MCF 10A (cell line): Measurements from ENCODE around the gene TRIM39. TPM values are rescaled to one million over a fixed set of nuclear protein-coding genes. Genes with fewer than 3 reads are reported as not detected.
"Not testable (repeated sequence)": the region's sequence is repeated elsewhere in the genome, so short reads cannot be mapped to it uniquely, and the experiment has no call there.

Source experiments
- Bru-seq: library from RNA; stranded (reverse); fragments of 400-500 nt; gene quantifications from one replicate; lab custom pipeline; 2021; lab: Mats Ljungman, UMichigan
- BruChase-seq, 2 experiments: library from RNA; stranded (reverse); fragments of 400-500 nt; gene quantifications; one replicate each; lab custom pipeline; 2021; lab: Mats Ljungman, UMichigan
- BruUV-seq: library from RNA; stranded (reverse); fragments of 400-500 nt; replicated peaks from 2 replicates; lab custom pipeline; 2021; lab: Mats Ljungman, UMichigan
- CTCF ChIA-PET: fragments of 300-600 bp; sonication (Branson Sonifier 250); formaldehyde crosslinking; extraction: SDS; loops from one replicate; lab custom pipeline; 2021; ENCODE audit warnings: antibody characterized with exemption, inconsistent platforms; lab: Yijun Ruan, JAX
- POLR2A ChIA-PET: fragments of 300-600, 350-650 bp; sonication (Branson Sonifier 250); formaldehyde crosslinking; extraction: SDS; loops from one replicate; lab custom pipeline; 2020; ENCODE audit warnings: antibody characterized with exemption, inconsistent platforms; lab: Yijun Ruan, JAX
- DNase-seq: peaks from one replicate; pipeline ENCODE4 v3.0.0-alpha.2; 2018; ENCODE audit not compliant: unreplicated experiment
- H3K27ac Mint-ChIP-seq: one replicate; pipeline ENCODE4 v1.8.0; 2022; ENCODE audit warnings: mild to moderate bottlenecking, low read depth, mixed read lengths; ENCODE audit not compliant: unreplicated experiment
- H3K27me3 Mint-ChIP-seq: one replicate; pipeline ENCODE4 v1.8.0; 2022; ENCODE audit warnings: mixed read lengths; ENCODE audit not compliant: insufficient read depth, unreplicated experiment
- H3K36me3 Mint-ChIP-seq: one replicate; pipeline ENCODE4 v1.8.0; 2022; ENCODE audit warnings: mild to moderate bottlenecking, moderate library complexity, mixed read lengths; ENCODE audit not compliant: insufficient read depth, unreplicated experiment
- H3K4me1 Mint-ChIP-seq: one replicate; pipeline ENCODE4 v1.8.0; 2022; ENCODE audit warnings: mixed read lengths; ENCODE audit not compliant: insufficient read depth, unreplicated experiment
- H3K4me3 Mint-ChIP-seq: one replicate; pipeline ENCODE4 v1.8.0; 2022; ENCODE audit warnings: mild to moderate bottlenecking, moderate library complexity, mixed read lengths; ENCODE audit not compliant: unreplicated experiment
- H3K9me3 Mint-ChIP-seq: one replicate; pipeline ENCODE4 v1.8.0; 2022; ENCODE audit warnings: mixed read lengths; ENCODE audit not compliant: unreplicated experiment
- CTCF ChIP-seq: fragments of 200-600 bp; IDR thresholded peaks from one replicate; pipeline ENCODE4 v1.8.0; 2022; ENCODE audit warnings: antibody characterized with exemption, mild to moderate bottlenecking; ENCODE audit not compliant: unreplicated experiment
- intact Hi-C: fragments of 100-400 bp; cut with micrococcal nuclease; formaldehyde crosslinking; loops from 2 replicates; pipeline ENCODE4 v1.14.1; 2022
- long read RNA-seq: library from polyadenylated mRNA; stranded (forward); transcript quantifications from one replicate; pipeline ENCODE4 v2.0.0, GENCODE V29; 2022
- total RNA-seq: library from RNA; stranded (reverse); gene quantifications from 2 replicates; pipeline ENCODE4 v1.2.3, GENCODE V29; 2022

The TRIM39 gene
- total RNA-seq (14.7 and 18.6 TPM in 2 replicates), Bru-seq, nascent RNA (percentile 81 among the genes with signal in this experiment), BruChase-seq, experiment 1, labeled RNA remaining after a 6-hour chase (percentile 82 among the genes with signal in this experiment), BruChase-seq, experiment 2, labeled RNA remaining after a 2-hour chase (percentile 89 among the genes with signal in this experiment)
- long read RNA-seq, transcript TRIM39-205 (8 exons, 3,249 nt) = major isoform, 6 of 37 reads
- long read RNA-seq, partial matches to known transcripts = 12 of 37 reads
- long read RNA-seq, other reads (novel, unspliced or antisense) = 16 of 37 reads

GRCh38 chr6:30326526-30327231, at the start of gene TRIM39:
Gene TRIM39, plus strand, starts transcription at chr6:30326927. Its CDS starts 2,391 bp downstream, at chr6:30329318.
- CTCF ChIA-PET = interaction anchor here (0.5 to 1.5 kb wide), 6 partner anchors 24 to 251 kb away, joined by 3 to 5 read pairs (median 3); no protein-coding TSS in a partner anchor

DNA sequence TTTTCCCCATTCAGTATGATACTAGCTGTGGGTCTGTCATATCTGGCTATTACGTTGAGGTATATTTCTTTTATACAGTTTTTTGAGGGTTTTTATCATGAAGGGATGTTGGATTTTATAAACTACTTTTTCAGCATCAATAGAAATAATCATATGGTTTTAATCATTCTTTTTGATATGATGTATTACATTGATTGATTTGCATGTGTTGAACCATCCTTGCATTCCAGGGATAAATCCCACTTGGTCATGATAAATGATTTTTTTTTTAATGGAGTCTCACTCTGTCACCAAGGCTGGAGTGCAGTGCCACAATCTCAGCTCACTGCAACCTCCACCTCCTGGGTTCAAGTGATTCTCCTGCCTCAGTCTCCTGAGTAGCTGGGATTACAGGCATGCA, 45.7 kb upstream of the TRIM39 start:
- H3K4me1 Mint-ChIP-seq, CTCF ChIA-PET, POLR2A ChIA-PET, H3K27me3 Mint-ChIP-seq, H3K27ac Mint-ChIP-seq, BruUV-seq, intact Hi-C loops, H3K4me3 Mint-ChIP-seq: not testable (repeated sequence)
- DNase-seq = peak; percentile 15
- H3K36me3 Mint-ChIP-seq = peaks cover 31% of the 10 kb centered on the region
- peaks cover 45% of the 10 kb centered on the region for H3K9me3 Mint-ChIP-seq

More at GRCh38 chr6:30326526-30327231, at the start of gene TRIM39:
- no peaks in the 10 kb centered on the region for H3K9me3 Mint-ChIP-seq
- BruUV-seq = no TSS peak
- H3K27me3 Mint-ChIP-seq = no peaks in the 10 kb centered on the region
- H3K27ac Mint-ChIP-seq = peak within 1 kb of the TSS; percentile 98
- intact Hi-C loops = loop anchor here (2.0 kb wide), 2 partner anchors 108 to 224 kb away; no protein-coding TSS in a partner anchor
- POLR2A ChIA-PET = interaction anchor here (0.6 to 4.3 kb wide), 29 partner anchors 9 to 556 kb away, joined by 3 to 59 read pairs (median 5); partner anchors contain the start of genes POLR1H, PPP1R11, RPP21 and TRIM26
- DNase-seq = peak; percentile 81
- H3K4me1 Mint-ChIP-seq = peaks cover 30% of the 10 kb centered on the region
- peak within 1 kb of the TSS; percentile 90 for H3K4me3 Mint-ChIP-seq
- H3K36me3 Mint-ChIP-seq = peaks cover 40% of the 10 kb centered on the region
- TF ChIP-seq CTCF = no peak

DNA sequence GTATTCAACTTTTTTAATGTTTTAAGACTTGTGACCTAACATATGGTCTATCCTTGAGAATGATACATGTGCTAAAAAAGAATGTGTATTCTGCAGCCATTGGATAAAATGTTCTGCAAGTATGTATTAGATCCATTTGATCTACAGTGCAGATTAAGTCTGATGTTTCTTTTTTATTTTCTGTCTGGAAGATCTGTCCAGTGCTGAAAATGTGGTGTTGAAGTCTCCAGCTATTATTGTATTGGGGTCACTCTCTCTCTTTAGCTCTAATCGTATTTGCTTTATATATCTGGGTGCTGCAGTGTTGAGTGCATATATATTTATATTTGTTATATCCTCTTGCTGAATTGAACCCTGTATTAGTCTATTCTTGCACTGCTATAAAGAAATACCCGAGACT, 44.2 kb upstream of the TRIM39 start:
- TF ChIP-seq CTCF = no peak
- H3K4me3 Mint-ChIP-seq = no peak overlapping the region
- H3K27me3 Mint-ChIP-seq = no peaks in the 10 kb centered on the region
- H3K36me3 Mint-ChIP-seq = peaks cover 31% of the 10 kb centered on the region
- H3K9me3 Mint-ChIP-seq = peaks cover 44% of the 10 kb centered on the region
- H3K27ac Mint-ChIP-seq = no peak overlapping the region
- H3K4me1 Mint-ChIP-seq = no peaks in the 10 kb centered on the region
- intact Hi-C loops = no loop called here
- POLR2A ChIA-PET = interaction anchor here (0.7 kb wide), 1 partner anchor 68 kb away, joined by 3 read pairs; no protein-coding TSS in a partner anchor
- CTCF ChIA-PET = no interaction called here
- no TSS peak for BruUV-seq
- no peak for DNase-seq

DNA sequence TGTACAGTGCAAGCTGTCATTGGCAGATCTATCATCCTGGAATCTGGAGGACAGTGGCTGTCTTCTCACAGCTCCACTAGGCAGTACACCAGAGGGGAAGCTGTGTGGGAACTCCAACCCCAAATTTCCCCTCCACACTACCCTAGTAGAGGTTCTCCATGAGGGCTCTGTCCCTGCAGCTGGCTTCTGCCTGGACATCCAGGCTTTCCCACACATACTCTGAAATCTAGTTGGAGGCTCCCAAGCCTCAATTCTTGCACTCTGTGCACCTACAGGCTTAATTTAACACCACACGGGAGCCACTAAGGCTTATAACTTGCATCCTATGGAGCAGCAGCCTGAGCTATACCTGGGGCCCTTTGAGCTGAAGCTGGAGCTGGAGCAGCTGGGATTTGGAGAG, 43.0 kb upstream of the TRIM39 start:
- intact Hi-C loops = no loop called here
- Mint-ChIP-seq H3K27me3 (no peaks in the 10 kb centered on the region), H3K27ac (no peak overlapping the region), H3K4me1 (no peaks in the 10 kb centered on the region), H3K36me3 (peaks cover 35% of the 10 kb centered on the region), H3K9me3 (peaks cover 46% of the 10 kb centered on the region), H3K4me3 (no peak overlapping the region)
- TF ChIP-seq CTCF = no peak
- no TSS peak for BruUV-seq
- CTCF ChIA-PET = no interaction called here
- DNase-seq = no peak
- POLR2A ChIA-PET = interaction anchor here (0.7 kb wide), 1 partner anchor 11 kb away, joined by 3 read pairs; no protein-coding TSS in a partner anchor
